ENCODE results near the gene KCNK3. TPM values are rescaled to one million over a fixed set of nuclear protein-coding genes. Genes with fewer than 3 reads are reported as not detected.

KCNK3 gene
- total and polyA plus RNA-seq, 9 donors: 0.76 to 78.2 (median 2.1) TPM

GRCh38 chr2:26768759-26769088 lies 76.2 kb downstream of the KCNK3 start:
- Histone ChIP-seq H3K27me3 (no peaks in the 10 kb centered on the region), H3K4me3 (no peak overlapping the region), H3K4me1 (ENCODE audit: insufficient read depth) (peaks cover 32% of the 10 kb centered on the region), H3K9me3 (no peaks in the 10 kb centered on the region), H3K36me3 (no peaks in the 10 kb centered on the region), H3K27ac (no peak overlapping the region)
- no peak for DNase-seq
- TF ChIP-seq CTCF (IDR thresholded peaks at IDR 0.05) (no peak), POLR2A (IDR thresholded peaks at IDR 0.05) (no peak), EP300 (IDR thresholded peaks at IDR 0.05) (no peak)
- 93 to 96% (median 95%) methylated on average over 3 of the region's 3 CpGs for WGBS, 3 donors
- intact Hi-C loops (cut with DNase I): no loop called here

DNA sequence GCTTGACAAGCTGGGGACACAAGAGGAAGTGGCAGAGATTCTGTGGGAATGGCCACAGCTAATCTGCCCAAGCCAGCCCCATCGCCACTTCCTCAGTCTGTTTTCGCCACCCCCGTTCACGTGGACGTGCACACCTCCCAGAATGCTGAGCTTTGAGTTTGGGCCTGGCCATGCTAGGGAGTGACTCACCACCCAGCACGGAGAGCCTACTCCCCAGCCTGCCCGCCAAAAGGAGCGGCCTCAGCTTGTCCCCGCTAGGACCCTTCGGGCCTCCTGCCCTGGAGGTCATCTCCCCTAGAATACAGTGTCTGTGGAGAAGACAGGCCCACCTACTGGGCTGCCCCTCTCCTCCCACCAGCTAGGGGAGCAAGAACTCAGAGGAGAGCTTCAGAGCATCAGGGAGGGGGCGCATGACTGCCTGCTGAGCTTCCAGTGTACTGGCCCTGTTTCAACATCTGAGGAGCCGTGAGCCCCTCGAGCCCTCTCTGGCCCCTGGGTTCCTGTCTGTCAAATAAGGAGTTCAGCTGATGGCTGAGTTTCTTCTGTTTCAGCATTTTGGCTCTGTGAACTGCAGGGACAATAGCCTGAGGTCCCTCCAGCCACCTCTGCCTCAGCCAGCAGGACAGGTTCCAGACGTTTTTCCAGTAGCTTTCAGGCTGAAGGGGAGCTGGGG lies 76.7 kb downstream of the KCNK3 start:
- intact Hi-C loops (cut with DNase I): no loop called here
- peak in 3 of 5 donors; percentile 40 to 67 (median 57) for DNase-seq
- Histone ChIP-seq H3K4me3 (no peak overlapping the region), H3K27ac (peak overlapping the region in 1 of 2 donors; percentile 47), H3K4me1 (ENCODE audit: insufficient read depth) (peaks cover 32% of the 10 kb centered on the region), H3K27me3 (no peaks in the 10 kb centered on the region), H3K9me3 (no peaks in the 10 kb centered on the region), H3K36me3 (no peaks in the 10 kb centered on the region)
- WGBS, 3 donors: 47 to 63% (median 51%) methylated on average over 14 of the region's 14 CpGs
- TF ChIP-seq POLR2A (IDR thresholded peaks at IDR 0.05): no peak
- no peak for TF ChIP-seq CTCF (IDR thresholded peaks at IDR 0.05)
- TF ChIP-seq EP300 (IDR thresholded peaks at IDR 0.05): no peak

GRCh38 chr2:26770986-26771586 lies 78.6 kb downstream of the KCNK3 start:
- intact Hi-C loops (cut with DNase I): no loop called here
- Histone ChIP-seq H3K9me3 (no peaks in the 10 kb centered on the region), H3K4me3 (no peak overlapping the region), H3K4me1 (ENCODE audit: insufficient read depth) (peaks cover 25% of the 10 kb centered on the region), H3K36me3 (no peaks in the 10 kb centered on the region), H3K27ac (peak overlapping the region; percentile 57 to 72), H3K27me3 (no peaks in the 10 kb centered on the region)
- TF ChIP-seq EP300 (IDR thresholded peaks at IDR 0.05) (no peak), CTCF (IDR thresholded peaks at IDR 0.05) (no peak), POLR2A (IDR thresholded peaks at IDR 0.05) (no peak)
- DNase-seq: peak; percentile 73 to 89 (median 86)
- WGBS, 3 donors: 71 to 76% (median 71%) methylated on average over 6 of the region's 6 CpGs

DNA sequence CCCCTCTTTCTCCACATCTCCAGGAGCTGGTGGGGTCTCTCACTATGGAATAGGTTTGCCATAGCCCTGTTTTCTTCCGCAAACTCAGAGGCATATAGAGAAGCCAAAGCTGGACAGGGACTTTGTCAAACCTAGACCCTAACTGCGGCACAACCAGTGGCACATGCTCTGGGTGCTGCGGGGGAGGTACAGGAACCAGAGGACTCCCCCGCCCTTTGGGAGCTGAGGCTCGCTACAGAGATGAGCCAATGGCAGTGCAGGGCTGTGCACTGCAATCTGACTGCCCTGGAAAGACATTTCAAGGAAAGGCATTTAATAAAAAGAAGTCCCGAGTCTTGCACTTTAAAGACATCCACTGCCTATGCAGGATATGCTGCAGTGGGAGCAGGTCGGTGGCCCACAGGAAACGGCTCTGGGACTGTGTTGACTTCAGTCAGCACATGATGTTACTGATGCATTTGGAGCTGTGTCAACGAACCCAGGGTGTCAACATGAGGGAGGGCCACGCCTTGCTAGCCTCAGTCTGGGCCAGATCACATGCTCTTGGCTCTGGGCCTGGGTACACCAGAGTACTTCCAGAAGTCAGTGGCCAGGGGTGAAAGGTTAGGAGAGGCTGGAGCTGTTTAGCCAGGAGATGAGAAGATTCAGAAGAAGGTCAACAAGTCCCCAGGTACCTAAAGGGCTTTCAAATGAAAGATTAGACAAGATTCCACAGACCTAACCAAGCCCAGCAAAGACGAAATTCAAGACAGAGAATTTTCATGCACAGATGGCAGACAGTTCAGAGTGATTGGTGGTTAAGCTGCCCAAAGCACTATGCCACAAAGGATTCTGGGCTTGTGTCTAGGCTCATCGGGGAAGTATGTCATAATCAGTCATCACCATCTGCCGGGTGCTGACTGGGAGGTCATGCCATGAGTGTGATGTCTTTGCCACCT lies 79.8 kb downstream of the KCNK3 start:
- H3K27ac ChIP-seq: peak overlapping the region; percentile 57 to 72
- DNase-seq: peak; percentile 81 to 95 (median 92)
- intact Hi-C loops (cut with DNase I): no loop called here
- no peaks in the 10 kb centered on the region for H3K27me3 ChIP-seq
- 35 to 42% (median 38%) methylated on average over 13 of the region's 13 CpGs for WGBS, 3 donors
- no peak overlapping the region for H3K4me3 ChIP-seq
- no peaks in the 10 kb centered on the region for H3K36me3 ChIP-seq
- peaks cover 25% of the 10 kb centered on the region for H3K4me1 ChIP-seq (ENCODE audit: insufficient read depth)
- TF ChIP-seq EP300 (IDR thresholded peaks at IDR 0.05) (peak; percentile 60), CTCF (IDR thresholded peaks at IDR 0.05) (no peak)
- H3K9me3 ChIP-seq: no peaks in the 10 kb centered on the region

Measured in ovary (tissue), 9 donors.